WTC11 (cell line): ENCODE results near the gene DUSP5. TPM values are rescaled to one million over a fixed set of nuclear protein-coding genes. Genes with fewer than 3 reads are reported as not detected.

Experiments used
- ATAC-seq: fragments of 200-7000 bp; cut with Tn5 transposase; 2 replicates; pipeline ENCODE4 v1.10.0; 2021; ENCODE audit warnings: mild to moderate bottlenecking, moderate library complexity
- CTCF ChIA-PET: fragments of 300-600 bp; sonication (Branson Sonifier 250); formaldehyde crosslinking; loops from one replicate; lab custom pipeline; 2021; ENCODE audit warnings: antibody characterized with exemption; lab: Charles Lee
- POLR2A ChIA-PET: fragments of 350-600 bp; sonication (Branson Sonifier 250); formaldehyde crosslinking; loops from one replicate; lab custom pipeline; 2021; ENCODE audit warnings: antibody characterized with exemption; lab: Charles Lee
- DNase-seq: peaks from one replicate; pipeline ENCODE4 v3.0.0; 2021; ENCODE audit warnings: low spot score
- H3K27ac Mint-ChIP-seq: 2 replicates; pipeline ENCODE4 v1.8.0; 2021; ENCODE audit warnings: mixed read lengths
- H3K27me3 Mint-ChIP-seq: 2 replicates; pipeline ENCODE4 v1.8.0; 2021; ENCODE audit warnings: low read depth, mild to moderate bottlenecking, moderate library complexity, mixed read lengths
- H3K36me3 Mint-ChIP-seq: 2 replicates; pipeline ENCODE4 v1.8.0; 2021; ENCODE audit warnings: mixed read lengths
- H3K4me1 Mint-ChIP-seq: 2 replicates; pipeline ENCODE4 v1.8.0; 2022; ENCODE audit warnings: mixed read lengths
- H3K4me3 Mint-ChIP-seq: 2 replicates; pipeline ENCODE4 v1.8.0; 2021; ENCODE audit warnings: mild to moderate bottlenecking, moderate library complexity, mixed read lengths
- H3K9me3 Mint-ChIP-seq: 2 replicates; pipeline ENCODE4 v1.8.0; 2021; ENCODE audit warnings: mixed read lengths
- CBFB ChIP-seq: sonication (generic); formaldehyde crosslinking; IDR thresholded peaks from 2 replicates; pipeline ENCODE4 v1.8.1; 2022; ENCODE audit warnings: mild to moderate bottlenecking, low read depth, missing genetic modification reagents
- CREB1 ChIP-seq: sonication (generic); formaldehyde crosslinking; IDR thresholded peaks from 2 replicates; pipeline ENCODE4 v1.8.0; 2023; ENCODE audit warnings: mild to moderate bottlenecking, missing genetic modification reagents
- E2F4 ChIP-seq: sonication (generic); formaldehyde crosslinking; IDR thresholded peaks from 2 replicates; pipeline ENCODE4 v1.8.1; 2022; ENCODE audit warnings: low read depth, mild to moderate bottlenecking, moderate library complexity, missing genetic modification reagents, borderline replicate concordance
- ELF4 ChIP-seq: sonication (generic); formaldehyde crosslinking; IDR thresholded peaks from 2 replicates; pipeline ENCODE4 v1.8.1; 2022; ENCODE audit warnings: low read depth, mild to moderate bottlenecking, moderate library complexity, missing genetic modification reagents
- FOXP1 ChIP-seq: sonication (generic); formaldehyde crosslinking; IDR thresholded peaks from 2 replicates; pipeline ENCODE4 v1.8.0; 2022; ENCODE audit warnings: missing genetic modification reagents, mild to moderate bottlenecking, moderate library complexity, borderline replicate concordance
- GABPB1 ChIP-seq: sonication (generic); formaldehyde crosslinking; IDR thresholded peaks from 2 replicates; pipeline ENCODE4 v1.8.1; 2023; ENCODE audit warnings: mild to moderate bottlenecking, missing genetic modification reagents
- GRHL2 ChIP-seq: fragments of 250-450 bp; sonication (Bioruptor Pico); IDR thresholded peaks from 2 replicates; pipeline ENCODE4 v1.8.0; 2022; ENCODE audit warnings: mild to moderate bottlenecking, moderate library complexity; ENCODE audit not compliant: insufficient replicate concordance, severe bottlenecking
- GTF2I ChIP-seq: fragments of 250-450 bp; sonication (Bioruptor Pico); conservative IDR thresholded peaks from 2 replicates; pipeline ENCODE4 v1.4.0; 2021; ENCODE audit warnings: mild to moderate bottlenecking
- KAT7 ChIP-seq: sonication (generic); formaldehyde crosslinking; IDR thresholded peaks from 2 replicates; pipeline ENCODE4 v1.8.1; 2023; ENCODE audit warnings: missing genetic modification reagents, mild to moderate bottlenecking, borderline replicate concordance
- PRDM15 ChIP-seq: sonication (generic); formaldehyde crosslinking; IDR thresholded peaks from 2 replicates; pipeline ENCODE4 v1.8.0; 2022; ENCODE audit warnings: missing genetic modification reagents
- SP1 ChIP-seq: sonication (generic); formaldehyde crosslinking; conservative IDR thresholded peaks from 2 replicates; pipeline ENCODE4 v1.8.1; 2022; ENCODE audit warnings: missing genetic modification reagents
- ZBTB21 ChIP-seq: sonication (generic); formaldehyde crosslinking; IDR thresholded peaks from 2 replicates; pipeline ENCODE4 v1.8.1; 2023; ENCODE audit warnings: mild to moderate bottlenecking, missing genetic modification reagents, borderline replicate concordance
- ZNF423 ChIP-seq: fragments of 250-450 bp; sonication (Bioruptor Pico); IDR thresholded peaks from 2 replicates; pipeline ENCODE4 v2.1.2; 2022; ENCODE audit warnings: mild to moderate bottlenecking, moderate library complexity
- ZSCAN18 ChIP-seq: fragments of 250-450 bp; sonication (Bioruptor Pico); IDR thresholded peaks from 2 replicates; pipeline ENCODE4 v2.1.2; 2022; ENCODE audit warnings: mild to moderate bottlenecking, moderate library complexity
- total RNA-seq: library from RNA; stranded (reverse); gene quantifications from 3 replicates; pipeline ENCODE4 v1.2.3, GENCODE V29; 2021
- TF ChIP-seq, protein P1 (sequence below): fragments of 250-450 bp; sonication (Bioruptor Pico); IDR thresholded peaks from 2 replicates; pipeline ENCODE4 v1.9.0; 2021; ENCODE audit warnings: moderate library complexity, mild to moderate bottlenecking, inconsistent platforms, borderline replicate concordance

DUSP5 gene
- total RNA-seq, 1 experiment from 2014 or later = 55.1 TPM

DNA sequence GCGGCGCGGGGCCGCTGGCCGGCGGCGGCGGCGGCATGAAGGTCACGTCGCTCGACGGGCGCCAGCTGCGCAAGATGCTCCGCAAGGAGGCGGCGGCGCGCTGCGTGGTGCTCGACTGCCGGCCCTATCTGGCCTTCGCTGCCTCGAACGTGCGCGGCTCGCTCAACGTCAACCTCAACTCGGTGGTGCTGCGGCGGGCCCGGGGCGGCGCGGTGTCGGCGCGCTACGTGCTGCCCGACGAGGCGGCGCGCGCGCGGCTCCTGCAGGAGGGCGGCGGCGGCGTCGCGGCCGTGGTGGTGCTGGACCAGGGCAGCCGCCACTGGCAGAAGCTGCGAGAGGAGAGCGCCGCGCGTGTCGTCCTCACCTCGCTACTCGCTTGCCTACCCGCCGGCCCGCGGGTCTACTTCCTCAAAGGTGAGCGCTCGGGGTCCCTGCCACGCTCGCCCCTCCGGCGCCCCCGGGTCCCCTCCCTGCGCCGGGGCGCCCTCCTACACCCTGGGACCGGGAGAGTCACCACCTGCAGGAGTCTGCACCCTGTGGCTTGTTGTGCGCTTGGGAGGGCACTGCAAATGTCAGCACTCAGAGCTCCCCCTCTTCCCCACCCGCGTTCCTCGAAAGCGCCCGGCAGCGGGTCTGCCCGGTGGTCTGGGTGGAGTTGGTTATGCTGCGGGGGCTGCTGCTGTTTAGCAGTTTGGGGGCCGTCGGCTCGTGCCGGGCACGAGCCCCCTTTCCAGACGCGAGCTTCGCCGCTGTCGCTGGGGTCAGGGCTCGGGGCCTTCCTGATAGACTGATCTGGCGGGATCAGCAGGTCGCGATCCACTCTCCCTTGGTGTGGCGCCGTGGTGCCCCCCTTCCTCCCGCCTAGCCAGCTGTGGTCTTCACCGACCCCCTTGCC, 627 bp downstream of the DUSP5 start:
- no peaks in the 10 kb centered on the region for H3K9me3 Mint-ChIP-seq
- H3K27me3 Mint-ChIP-seq = peaks cover 14% of the 10 kb centered on the region
- H3K36me3 Mint-ChIP-seq = peaks cover 13% of the 10 kb centered on the region
- TF ChIP-seq E2F4 (CRISPR knock-in tag) (peak; percentile 30; the same call in 1 of the 2 replicates), FOXP1 (peak; percentile 74), KAT7 (CRISPR knock-in tag) (peak; percentile 82; the same call in 1 of the 2 replicates), PRDM15 (CRISPR knock-in tag) (no peak)
- CTCF ChIA-PET = interaction anchor here (0.8 to 3.9 kb wide), 9 partner anchors 11 to 193 kb away, joined by 3 to 51 read pairs (median 6); no protein-coding TSS in a partner anchor
- H3K4me1 Mint-ChIP-seq = peaks cover 75% of the 10 kb centered on the region
- peak overlapping the region; percentile 54; the same call in 1 of the 2 replicates for H3K27ac Mint-ChIP-seq
- peak; percentile 51 for DNase-seq
- no peak; the same call in 1 of the 2 replicates for ATAC-seq
- peak overlapping the region; percentile 89 for H3K4me3 Mint-ChIP-seq
- POLR2A ChIA-PET = interaction anchor here (0.7 to 1.2 kb wide), 6 partner anchors 31 to 290 kb away, joined by 3 to 9 read pairs (median 4); partner anchors contain the start of gene SMNDC1

GRCh38 chr10:110498982-110499795, 1.5 kb downstream of the DUSP5 start:
- Mint-ChIP-seq H3K27me3 (peaks cover 14% of the 10 kb centered on the region), H3K36me3 (peaks cover 21% of the 10 kb centered on the region), H3K27ac (peak overlapping the region; percentile 59; the same call in 1 of the 2 replicates), H3K4me3 (peak overlapping the region; percentile 89), H3K9me3 (no peaks in the 10 kb centered on the region), H3K4me1 (peaks cover 67% of the 10 kb centered on the region)
- ATAC-seq = peak; percentile 50
- DNase-seq = peak; percentile 48
- ChIA-PET CTCF (interaction anchor here (0.6 to 3.9 kb wide), 11 partner anchors 12 to 194 kb away, joined by 3 to 51 read pairs (median 5); no protein-coding TSS in a partner anchor), POLR2A (interaction anchor here (0.7 to 1.2 kb wide), 7 partner anchors 12 to 291 kb away, joined by 3 to 9 read pairs (median 4); partner anchors contain the start of gene SMNDC1)
- TF ChIP-seq CREB1 (CRISPR knock-in tag) (no peak), ZNF423 (CRISPR knock-in tag) (peak; percentile 66), GRHL2 (no peak), CBFB (no peak), PRDM15 (CRISPR knock-in tag) (no peak), GTF2I (no peak), ELF4 (CRISPR knock-in tag) (no peak), GABPB1 (no peak), ZBTB21 (CRISPR knock-in tag) (no peak), SP1 (CRISPR knock-in tag) (peak; percentile 33; the same call in 1 of the 2 replicates), ZSCAN18 (CRISPR knock-in tag) (no peak)
- TF ChIP-seq, protein P1, sequence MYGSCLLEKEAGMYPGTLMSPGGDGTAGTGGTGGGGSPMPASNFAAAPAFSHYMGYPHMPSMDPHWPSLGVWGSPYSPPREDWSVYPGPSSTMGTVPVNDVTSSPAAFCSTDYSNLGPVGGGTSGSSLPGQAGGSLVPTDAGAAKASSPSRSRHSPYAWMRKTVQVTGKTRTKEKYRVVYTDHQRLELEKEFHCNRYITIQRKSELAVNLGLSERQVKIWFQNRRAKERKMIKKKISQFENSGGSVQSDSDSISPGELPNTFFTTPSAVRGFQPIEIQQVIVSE = no peak
